Measurements from ENCODE around the gene ARHGAP32.

DNA sequence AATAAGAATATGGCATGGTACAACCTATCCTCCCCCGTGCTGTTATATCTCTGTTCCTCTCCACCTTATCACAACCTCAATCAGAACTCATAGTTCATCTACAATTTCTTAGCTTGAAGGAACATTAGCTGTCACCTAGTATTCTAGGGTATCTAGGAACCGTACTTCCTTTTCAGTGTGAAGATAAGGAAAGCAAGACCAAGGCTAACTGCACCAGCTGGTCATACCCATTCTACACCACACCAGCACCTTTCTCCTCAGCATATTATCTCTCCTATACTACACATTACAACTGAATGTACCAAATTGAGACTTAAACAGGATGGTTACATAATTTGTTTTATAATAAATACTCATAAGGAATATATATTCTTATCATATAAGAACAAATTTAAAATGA is 73.1 kb downstream of the ARHGAP32 start:
- no peak for TF ChIP-seq POLR2AphosphoS5 (IDR thresholded peaks at IDR 0.05; ENCODE audit: low read depth, low read length)
- TF ChIP-seq, protein P1, sequence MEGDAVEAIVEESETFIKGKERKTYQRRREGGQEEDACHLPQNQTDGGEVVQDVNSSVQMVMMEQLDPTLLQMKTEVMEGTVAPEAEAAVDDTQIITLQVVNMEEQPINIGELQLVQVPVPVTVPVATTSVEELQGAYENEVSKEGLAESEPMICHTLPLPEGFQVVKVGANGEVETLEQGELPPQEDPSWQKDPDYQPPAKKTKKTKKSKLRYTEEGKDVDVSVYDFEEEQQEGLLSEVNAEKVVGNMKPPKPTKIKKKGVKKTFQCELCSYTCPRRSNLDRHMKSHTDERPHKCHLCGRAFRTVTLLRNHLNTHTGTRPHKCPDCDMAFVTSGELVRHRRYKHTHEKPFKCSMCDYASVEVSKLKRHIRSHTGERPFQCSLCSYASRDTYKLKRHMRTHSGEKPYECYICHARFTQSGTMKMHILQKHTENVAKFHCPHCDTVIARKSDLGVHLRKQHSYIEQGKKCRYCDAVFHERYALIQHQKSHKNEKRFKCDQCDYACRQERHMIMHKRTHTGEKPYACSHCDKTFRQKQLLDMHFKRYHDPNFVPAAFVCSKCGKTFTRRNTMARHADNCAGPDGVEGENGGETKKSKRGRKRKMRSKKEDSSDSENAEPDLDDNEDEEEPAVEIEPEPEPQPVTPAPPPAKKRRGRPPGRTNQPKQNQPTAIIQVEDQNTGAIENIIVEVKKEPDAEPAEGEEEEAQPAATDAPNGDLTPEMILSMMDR (IDR thresholded peaks at IDR 0.05 in 2 of 3, conservative IDR thresholded peaks at IDR 0.05 in 1 of 3; ENCODE audit: borderline replicate concordance in 1 of 3, insufficient read depth in 1 of 3, low read depth in 2 of 3, low read length in 2 of 3), result no peak
- TF ChIP-seq EZH2phosphoT487 (IDR thresholded peaks at IDR 0.05; ENCODE audit: borderline replicate concordance), result no peak
- TF ChIP-seq EZH2 (IDR thresholded peaks at IDR 0.05), result no peak
